ENCODE data around the gene EXO1. TPM values are rescaled to one million over a fixed set of nuclear protein-coding genes. Genes with fewer than 3 reads are reported as not detected.

Gene EXO1
- total RNA-seq, 1 donor from 2014 or later = 2.3 TPM

DNA sequence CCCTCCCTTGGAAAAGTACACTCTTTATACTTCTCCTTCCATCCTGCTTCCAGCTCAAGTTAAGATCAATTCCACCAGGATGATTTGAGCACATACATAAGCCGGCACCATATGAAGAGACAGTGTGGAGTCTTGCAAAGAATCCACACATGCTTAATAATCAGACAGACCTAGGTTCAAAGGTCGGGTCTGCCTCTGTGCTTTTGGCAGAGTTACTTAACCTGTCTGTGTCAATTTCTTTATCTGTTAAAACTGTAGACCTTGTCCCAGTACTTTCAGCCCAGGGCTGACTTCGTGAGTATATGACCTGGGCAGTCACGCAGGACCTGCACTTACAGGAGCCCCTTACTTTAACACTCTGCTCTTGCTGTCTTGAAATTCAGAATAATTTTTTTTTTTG is 79.3 kb downstream of the EXO1 start:
- H3K36me3 Mint-ChIP-seq (ENCODE audit: low read depth) = no peaks in the 10 kb centered on the region
- H3K27ac Mint-ChIP-seq = no peak overlapping the region
- intact Hi-C loops (cut with micrococcal nuclease) = no loop called here
- H3K27me3 Mint-ChIP-seq = no peaks in the 10 kb centered on the region
- ChIA-PET POLR2A (no interaction called here), CTCF (no interaction called here)
- no peak overlapping the region for H3K4me3 Mint-ChIP-seq
- TF ChIP-seq, protein P1, sequence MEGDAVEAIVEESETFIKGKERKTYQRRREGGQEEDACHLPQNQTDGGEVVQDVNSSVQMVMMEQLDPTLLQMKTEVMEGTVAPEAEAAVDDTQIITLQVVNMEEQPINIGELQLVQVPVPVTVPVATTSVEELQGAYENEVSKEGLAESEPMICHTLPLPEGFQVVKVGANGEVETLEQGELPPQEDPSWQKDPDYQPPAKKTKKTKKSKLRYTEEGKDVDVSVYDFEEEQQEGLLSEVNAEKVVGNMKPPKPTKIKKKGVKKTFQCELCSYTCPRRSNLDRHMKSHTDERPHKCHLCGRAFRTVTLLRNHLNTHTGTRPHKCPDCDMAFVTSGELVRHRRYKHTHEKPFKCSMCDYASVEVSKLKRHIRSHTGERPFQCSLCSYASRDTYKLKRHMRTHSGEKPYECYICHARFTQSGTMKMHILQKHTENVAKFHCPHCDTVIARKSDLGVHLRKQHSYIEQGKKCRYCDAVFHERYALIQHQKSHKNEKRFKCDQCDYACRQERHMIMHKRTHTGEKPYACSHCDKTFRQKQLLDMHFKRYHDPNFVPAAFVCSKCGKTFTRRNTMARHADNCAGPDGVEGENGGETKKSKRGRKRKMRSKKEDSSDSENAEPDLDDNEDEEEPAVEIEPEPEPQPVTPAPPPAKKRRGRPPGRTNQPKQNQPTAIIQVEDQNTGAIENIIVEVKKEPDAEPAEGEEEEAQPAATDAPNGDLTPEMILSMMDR (IDR thresholded peaks at IDR 0.05) = no peak
- no peaks in the 10 kb centered on the region for H3K4me1 Mint-ChIP-seq
- DNase-seq (no peak), ATAC-seq (ENCODE audit: low read depth) (no peak)
- H3K9me3 Mint-ChIP-seq = no peaks in the 10 kb centered on the region

DNA sequence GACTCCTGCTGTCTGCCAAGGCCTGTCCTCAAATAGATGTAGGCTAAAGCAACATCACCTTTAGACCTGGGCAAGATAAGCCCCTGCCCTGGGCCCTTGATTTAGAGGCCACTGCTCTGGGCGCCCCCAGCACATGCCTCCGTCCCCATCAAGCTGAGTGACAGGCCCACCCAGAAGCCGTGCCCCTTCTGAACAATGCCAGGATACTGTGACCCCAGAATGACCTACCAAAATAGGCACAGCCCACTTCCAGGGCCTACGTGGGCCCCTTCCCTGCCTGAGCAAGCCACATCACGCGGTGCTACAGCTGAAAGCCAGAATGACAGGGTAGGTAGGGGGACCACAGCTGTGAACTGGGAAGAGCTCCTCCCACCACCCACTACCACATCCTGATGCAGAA is 84.8 kb downstream of the EXO1 start:
- Mint-ChIP-seq H3K27me3 (peaks cover 7% of the 10 kb centered on the region), H3K4me3 (no peak overlapping the region), H3K36me3 (ENCODE audit: low read depth) (no peaks in the 10 kb centered on the region), H3K27ac (no peak overlapping the region), H3K4me1 (no peaks in the 10 kb centered on the region), H3K9me3 (no peaks in the 10 kb centered on the region)
- intact Hi-C loops (cut with micrococcal nuclease) = no loop called here
- ATAC-seq (ENCODE audit: low read depth) (no peak), DNase-seq (no peak)
- ChIA-PET POLR2A (no interaction called here), CTCF (no interaction called here)
- TF ChIP-seq, protein P1 (IDR thresholded peaks at IDR 0.05) = no peak

DNA sequence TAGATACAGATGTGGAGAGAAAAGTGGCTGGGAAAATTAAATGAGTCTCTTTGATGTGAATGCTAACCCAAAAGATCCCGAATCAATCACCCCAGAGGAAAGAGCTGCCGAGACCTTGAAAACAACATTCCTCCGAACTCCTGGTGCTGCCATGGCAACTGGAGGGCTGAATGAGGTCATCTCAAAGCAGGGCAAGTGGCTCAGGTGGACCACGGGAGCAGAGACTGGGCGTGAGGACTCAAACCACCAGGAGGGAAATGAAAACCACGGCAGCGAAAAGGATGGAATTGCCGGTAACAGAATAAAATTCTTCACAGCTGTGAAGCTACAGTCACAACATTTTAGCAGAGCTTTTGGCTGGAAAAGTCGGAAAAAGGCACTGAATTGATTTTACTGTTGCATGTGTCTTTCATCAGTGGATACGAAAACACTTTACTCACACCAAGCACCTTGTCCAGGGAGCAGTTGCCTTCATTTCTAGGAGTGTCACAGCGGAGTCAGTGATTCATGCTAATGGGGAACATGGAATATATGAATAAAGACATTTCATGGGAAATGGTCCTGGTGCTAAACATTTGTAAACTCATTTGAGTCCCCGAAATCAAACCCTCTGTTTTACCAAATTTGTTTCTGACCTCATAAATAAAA is 86.3 kb downstream of the EXO1 start:
- peaks cover 9% of the 10 kb centered on the region for H3K27me3 Mint-ChIP-seq
- no peaks in the 10 kb centered on the region for H3K36me3 Mint-ChIP-seq (ENCODE audit: low read depth)
- ChIA-PET POLR2A (no interaction called here), CTCF (no interaction called here)
- no peak for ATAC-seq (ENCODE audit: low read depth)
- DNase-seq = no peak
- no peak overlapping the region for H3K27ac Mint-ChIP-seq
- TF ChIP-seq, protein P1 (IDR thresholded peaks at IDR 0.05) = no peak
- no peak overlapping the region for H3K4me3 Mint-ChIP-seq
- intact Hi-C loops (cut with micrococcal nuclease) = no loop called here
- H3K4me1 Mint-ChIP-seq = no peaks in the 10 kb centered on the region
- H3K9me3 Mint-ChIP-seq = peaks cover 10% of the 10 kb centered on the region

DNA sequence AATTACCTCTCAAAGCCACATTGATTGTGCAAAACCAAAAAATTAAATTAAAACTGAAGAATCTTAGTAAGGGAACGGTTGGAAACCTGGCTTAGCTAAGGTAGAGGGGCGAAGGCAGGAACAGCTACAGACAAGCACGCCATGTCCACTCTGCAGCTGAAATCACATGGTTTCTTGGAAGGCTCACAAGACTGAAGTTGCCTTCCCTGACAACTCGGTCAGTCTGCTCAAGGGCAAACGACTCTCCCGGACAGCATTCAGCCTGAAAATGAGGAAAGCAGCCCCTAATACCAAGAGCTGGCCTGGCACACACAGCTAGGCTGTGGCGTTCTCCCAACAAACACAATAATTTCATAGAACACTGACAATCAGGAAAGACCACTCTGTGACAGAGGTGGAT is 86.9 kb downstream of the EXO1 start:
- ATAC-seq (ENCODE audit: low read depth) (no peak), DNase-seq (no peak)
- TF ChIP-seq, protein P1 (IDR thresholded peaks at IDR 0.05) = no peak
- H3K4me1 Mint-ChIP-seq = no peaks in the 10 kb centered on the region
- H3K27ac Mint-ChIP-seq = no peak overlapping the region
- CTCF ChIA-PET = no interaction called here
- peaks cover 10% of the 10 kb centered on the region for H3K9me3 Mint-ChIP-seq
- intact Hi-C loops (cut with micrococcal nuclease) = no loop called here
- POLR2A ChIA-PET = no interaction called here
- peaks cover 9% of the 10 kb centered on the region for H3K27me3 Mint-ChIP-seq
- no peaks in the 10 kb centered on the region for H3K36me3 Mint-ChIP-seq (ENCODE audit: low read depth)
- no peak overlapping the region for H3K4me3 Mint-ChIP-seq

Other genes with a start within 250 kb of the EXO1 start
- 28.3 and 35.2 TPM in 2 replicates for gene CHML, start 207.8 kb upstream of the EXO1 start, total RNA-seq
- gene OPN3, start 207.8 kb upstream of the EXO1 start, total RNA-seq = 31.5 and 32.1 TPM in 2 replicates
- gene WDR64, start 195.9 kb upstream of the EXO1 start, total RNA-seq = 0.34 and 0.58 TPM in 2 replicates
- gene BECN2, start 109.6 kb downstream of the EXO1 start, total RNA-seq = not detected in 2 replicates
- gene MAP1LC3C, start 150.9 kb downstream of the EXO1 start, total RNA-seq = not detected in 2 replicates

All from activated B cell treated with CpG ODN at 0.5 μM for 24 hours (primary cell).